Lung (tissue), 12 donors: ENCODE data around the gene SLC44A2. TPM values are rescaled to one million over a fixed set of nuclear protein-coding genes. Genes with fewer than 3 reads are reported as not detected.
A peak's percentile ranks its signal among the peaks of the same experiment; 100 is the strongest.

Experiments
- ATAC-seq: fragments of 200-7000 bp; cut with Tn5 transposase; one replicate; pipeline ENCODE4 v1.9.1; 2020; ENCODE audit warnings: moderate number of reproducible peaks; ENCODE audit not compliant: insufficient read depth, low FRiP score
- DNase-seq, 3 donors: peaks; one replicate each; pipeline ENCODE4 v3.0.0-alpha.2; 2013 to 2017
- H3K27ac ChIP-seq, 2 donors: one replicate each; pipeline ENCODE4 v1.5.1; 2013; ENCODE audit warnings: mild to moderate bottlenecking in 2 of 2, moderate library complexity in 2 of 2, control low read depth in 1 of 2, inconsistent platforms in 1 of 2, low read depth in 1 of 2, low read length in 1 of 2
- H3K27me3 ChIP-seq, 3 donors: one replicate each; pipeline ENCODE4 v1.5.1; 2013; ENCODE audit warnings: low read length in 2 of 3; ENCODE audit not compliant: control insufficient read depth in 3 of 3, insufficient read depth in 3 of 3
- H3K36me3 ChIP-seq, 4 donors: one replicate each; pipeline ENCODE4 v1.5.1; 2013; ENCODE audit warnings: low read length in 4 of 4, mild to moderate bottlenecking in 1 of 4, moderate library complexity in 1 of 4; ENCODE audit not compliant: control insufficient read depth in 4 of 4, insufficient read depth in 4 of 4
- H3K4me1 ChIP-seq, 5 donors: one replicate each; pipeline ENCODE4 v1.5.1; 2013; ENCODE audit warnings: low read length in 5 of 5, mild to moderate bottlenecking in 2 of 5, moderate library complexity in 1 of 5; ENCODE audit not compliant: control insufficient read depth in 5 of 5, insufficient read depth in 5 of 5
- H3K4me3 ChIP-seq: one replicate; pipeline ENCODE4 v1.5.1; 2013; ENCODE audit warnings: mild to moderate bottlenecking, control low read depth, moderate library complexity
- H3K9ac ChIP-seq, 2 donors: one replicate each; pipeline ENCODE4 v1.5.1; 2013; ENCODE audit warnings: low read length in 2 of 2, control low read depth in 1 of 2; ENCODE audit not compliant: insufficient read depth in 1 of 2
- H3K9me3 ChIP-seq, 4 donors: one replicate each; pipeline ENCODE4 v1.5.1; 2013; ENCODE audit warnings: low read length in 3 of 4, mild to moderate bottlenecking in 1 of 4, moderate library complexity in 1 of 4; ENCODE audit not compliant: control insufficient read depth in 4 of 4, insufficient read depth in 3 of 4
- WGBS, 2 donors: extraction: QIAGEN DNeasy Blood & Tissue Kit; methylation state at CpG; one replicate each; pipeline ENCODE4 v1.1.7; 2013; 5-methylcytosine and 5-hydroxymethylcytosine counted together
- polyA plus RNA-seq, 2 donors: library from polyadenylated mRNA; stranded (reverse); fragments of 200-250 nt; gene quantifications; one replicate each; pipeline ENCODE4 v1.2.1, GENCODE V29; 2013
- total RNA-seq, 2 donors: library from RNA; depleted of rRNA in 1 of 2; stranded (reverse); fragments of >200 nt in 1 of 2; gene quantifications; one replicate each; pipeline ENCODE4 v1.2.1, GENCODE V29; 2014 to 2021
- TF ChIP-seq, protein P1 (sequence below): IDR thresholded peaks from 2 replicates; pipeline ENCODE4 v1.5.1; 2012; ENCODE audit warnings: mild to moderate bottlenecking; ENCODE audit errors: control extremely low read depth, extremely low read depth
- donor health status: control.
- donor health status: control.
- donor health status: Bipolar disorder and iron deficiency.
- donor health status: healthy.
- donor health status: DM: yes; HTN: yes; CAD: no.

The SLC44A2 gene
- total and polyA plus RNA-seq, 4 donors, result 83.6 to 173 (median 118) TPM

DNA sequence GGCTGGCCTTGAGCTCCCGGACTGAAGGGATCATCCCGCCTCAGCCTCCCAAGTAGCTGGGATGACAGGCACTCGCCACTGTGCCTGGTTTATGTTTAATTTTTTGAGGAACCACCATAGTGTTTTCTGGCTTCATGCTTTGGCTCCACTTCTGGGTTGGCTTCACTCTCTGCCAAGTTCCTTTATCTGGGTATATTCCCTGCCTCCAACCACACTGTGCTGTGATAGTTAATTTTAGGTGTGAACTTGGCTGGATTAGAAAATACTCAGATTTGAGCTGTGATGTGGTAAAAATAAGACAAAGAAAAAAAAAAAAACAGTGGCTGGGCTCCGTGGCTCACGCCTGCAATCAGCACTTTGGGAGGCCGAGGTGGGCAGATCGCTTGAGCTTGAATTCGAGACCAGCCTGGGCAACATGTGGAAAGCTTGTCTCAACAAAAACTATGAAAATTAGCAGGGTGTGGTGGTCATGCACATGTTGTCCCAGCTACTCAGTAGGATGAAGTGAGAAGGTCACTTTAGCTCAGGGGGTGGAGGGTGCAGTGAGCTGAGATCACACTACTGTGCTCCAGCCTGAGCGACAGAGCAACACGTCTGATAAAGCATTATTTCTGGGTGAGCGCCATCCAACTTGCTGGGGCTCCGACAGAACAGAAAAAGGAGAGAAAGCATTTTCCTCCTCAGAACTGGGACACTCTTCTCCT, 21.3 kb downstream of the SLC44A2 start:
- Histone ChIP-seq H3K9me3 (no peaks in the 10 kb centered on the region), H3K36me3 (peaks cover 0 to 14% (median 10%) of the 10 kb centered on the region in 4 donors), H3K4me1 (peaks cover 0 to 27% (median 5%) of the 10 kb centered on the region in 5 donors), H3K27ac (no peak overlapping the region), H3K27me3 (no peaks in the 10 kb centered on the region), H3K9ac (no peak overlapping the region), H3K4me3 (no peak overlapping the region)
- 86 to 89% methylated on average over 12 of the region's 12 CpGs for WGBS, 2 donors
- DNase-seq (no peak), ATAC-seq (no peak)
- TF ChIP-seq, protein P1, sequence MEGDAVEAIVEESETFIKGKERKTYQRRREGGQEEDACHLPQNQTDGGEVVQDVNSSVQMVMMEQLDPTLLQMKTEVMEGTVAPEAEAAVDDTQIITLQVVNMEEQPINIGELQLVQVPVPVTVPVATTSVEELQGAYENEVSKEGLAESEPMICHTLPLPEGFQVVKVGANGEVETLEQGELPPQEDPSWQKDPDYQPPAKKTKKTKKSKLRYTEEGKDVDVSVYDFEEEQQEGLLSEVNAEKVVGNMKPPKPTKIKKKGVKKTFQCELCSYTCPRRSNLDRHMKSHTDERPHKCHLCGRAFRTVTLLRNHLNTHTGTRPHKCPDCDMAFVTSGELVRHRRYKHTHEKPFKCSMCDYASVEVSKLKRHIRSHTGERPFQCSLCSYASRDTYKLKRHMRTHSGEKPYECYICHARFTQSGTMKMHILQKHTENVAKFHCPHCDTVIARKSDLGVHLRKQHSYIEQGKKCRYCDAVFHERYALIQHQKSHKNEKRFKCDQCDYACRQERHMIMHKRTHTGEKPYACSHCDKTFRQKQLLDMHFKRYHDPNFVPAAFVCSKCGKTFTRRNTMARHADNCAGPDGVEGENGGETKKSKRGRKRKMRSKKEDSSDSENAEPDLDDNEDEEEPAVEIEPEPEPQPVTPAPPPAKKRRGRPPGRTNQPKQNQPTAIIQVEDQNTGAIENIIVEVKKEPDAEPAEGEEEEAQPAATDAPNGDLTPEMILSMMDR, result no peak

DNA sequence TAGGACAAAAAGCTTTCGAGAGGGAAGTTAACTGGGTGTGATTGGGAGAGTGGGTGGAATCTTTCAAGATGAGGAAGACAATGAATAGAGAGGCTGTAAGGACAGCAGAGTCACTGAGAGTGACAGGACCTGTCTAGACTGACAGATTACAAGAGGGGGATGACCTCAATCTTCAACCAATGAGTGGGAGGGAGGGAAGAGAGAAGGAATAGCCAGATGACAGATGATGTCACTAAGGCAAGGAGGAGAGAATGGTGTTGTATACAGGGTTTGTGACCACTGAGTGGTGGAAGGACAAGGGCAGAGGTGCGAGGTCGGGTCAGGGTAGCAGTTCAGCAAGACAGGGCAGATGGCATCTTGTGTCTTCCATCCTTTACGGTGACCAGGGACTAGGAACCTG, 23.0 kb downstream of the SLC44A2 start:
- TF ChIP-seq, protein P1, result no peak
- no peaks in the 10 kb centered on the region for H3K27me3 ChIP-seq
- H3K9ac ChIP-seq, result no peak overlapping the region
- H3K9me3 ChIP-seq, result no peaks in the 10 kb centered on the region
- 89 to 91% methylated on average over 4 of the region's 4 CpGs for WGBS, 2 donors
- DNase-seq (no peak), ATAC-seq (no peak)
- H3K4me1 ChIP-seq, result peaks cover 0 to 26% (median 10%) of the 10 kb centered on the region in 5 donors
- H3K36me3 ChIP-seq, result peaks cover 0 to 10% (median 4%) of the 10 kb centered on the region in 4 donors
- no peak overlapping the region for H3K27ac ChIP-seq
- no peak overlapping the region for H3K4me3 ChIP-seq

DNA sequence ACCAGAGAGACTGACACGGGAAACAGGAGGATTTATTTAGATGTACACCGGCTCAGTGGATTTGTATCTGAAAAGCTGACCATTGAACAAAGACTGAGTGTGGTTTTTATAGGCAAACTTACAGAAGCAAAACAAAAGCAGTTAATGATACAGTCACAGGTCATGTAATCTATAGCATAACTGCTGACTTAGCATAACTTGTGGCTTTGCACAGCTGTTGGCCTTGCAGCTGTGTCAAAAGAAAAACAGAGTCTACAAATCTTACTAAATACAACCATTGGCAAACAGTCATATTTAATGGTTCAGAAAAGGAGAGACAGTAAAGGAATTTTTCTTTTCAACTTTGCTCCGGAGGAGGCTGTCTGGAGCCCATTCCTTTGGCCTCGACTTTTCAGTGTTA, 26.5 kb downstream of the SLC44A2 start:
- TF ChIP-seq, protein P1, result no peak
- no peak overlapping the region for H3K27ac ChIP-seq

DNA sequence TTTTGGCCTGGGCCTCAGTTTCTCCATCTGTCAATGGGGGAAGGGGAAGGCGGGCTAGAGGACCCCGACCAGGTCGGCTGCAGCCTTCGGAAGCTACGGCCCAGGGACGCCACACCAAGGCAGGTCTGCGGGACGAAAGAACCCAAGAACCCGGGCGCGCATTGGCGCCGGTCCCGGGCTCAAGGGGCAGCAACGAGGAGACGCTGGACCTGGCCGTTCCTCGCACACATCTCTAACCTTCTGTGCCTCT, 28.1 kb downstream of the SLC44A2 start:
- ATAC-seq (peak; percentile 4), DNase-seq (no peak)
- H3K9ac ChIP-seq, result peak overlapping the region; percentile 94 to 98
- H3K36me3 ChIP-seq, result peaks cover 0 to 3% (median 2%) of the 10 kb centered on the region in 4 donors
- H3K27me3 ChIP-seq, result no peaks in the 10 kb centered on the region
- H3K4me1 ChIP-seq, result peaks cover 0 to 29% (median 10%) of the 10 kb centered on the region in 5 donors
- no peaks in the 10 kb centered on the region for H3K9me3 ChIP-seq
- peak overlapping the region; percentile 84 for H3K4me3 ChIP-seq
- WGBS, 2 donors, result 0% methylated on average over 18 of the region's 18 CpGs
- TF ChIP-seq, protein P1, result no peak
- H3K27ac ChIP-seq, result peak overlapping the region; percentile 95 to 99

More for the DNA sequence above, 26.5 kb downstream of the SLC44A2 start:
- H3K36me3 ChIP-seq, result peaks cover 0 to 3% (median 0%) of the 10 kb centered on the region in 4 donors
- H3K4me1 ChIP-seq, result peaks cover 0 to 29% (median 10%) of the 10 kb centered on the region in 5 donors
- no peak overlapping the region for H3K4me3 ChIP-seq
- peak; percentile 28 to 69 (median 63) for DNase-seq
- no peaks in the 10 kb centered on the region for H3K9me3 ChIP-seq
- no peak overlapping the region for H3K9ac ChIP-seq
- WGBS, 2 donors, result 83 to 93% methylated on average over 4 of the region's 4 CpGs
- no peak for ATAC-seq
- H3K27me3 ChIP-seq, result no peaks in the 10 kb centered on the region
